Kidney epithelial cell (primary cell): Measurements from ENCODE around the gene FAAH. TPM values are rescaled to one million over a fixed set of nuclear protein-coding genes. Genes with fewer than 3 reads are reported as not detected.
A peak's percentile ranks its signal among the peaks of the same experiment; 100 is the strongest.

ENCODE experiments used
- DNase-seq: peaks from one replicate; pipeline ENCODE4 v3.0.0-alpha.2; 2010; ENCODE audit warnings: low read depth
- H3K27me3 ChIP-seq: 2 replicates; pipeline ENCODE4 v1.6.0; 2011; ENCODE audit warnings: low read length; ENCODE audit not compliant: control insufficient read depth, insufficient read depth
- H3K36me3 ChIP-seq: 2 replicates; pipeline ENCODE4 v1.5.1; 2011; ENCODE audit warnings: low read length; ENCODE audit not compliant: control insufficient read depth, insufficient read depth
- H3K4me3 ChIP-seq: 2 replicates; pipeline ENCODE4 v1.5.1; 2011; ENCODE audit warnings: low read depth, mild to moderate bottlenecking, control low read depth, low read length
- CTCF ChIP-seq: IDR thresholded peaks from 2 replicates; pipeline ENCODE4 v1.5.1; 2011; ENCODE audit warnings: mild to moderate bottlenecking, moderate library complexity, low read length, control low read depth, inconsistent platforms; ENCODE audit not compliant: insufficient read depth, poor library complexity, severe bottlenecking
- total RNA-seq: library from RNA; depleted of rRNA; stranded (reverse); fragments of >200 nt; gene quantifications from 2 replicates; pipeline ENCODE4 v1.2.3, GENCODE V29; 2015

Gene FAAH
- total RNA-seq, 1 donor from 2014 or later = 8.5 TPM

- Histone ChIP-seq H3K4me3 (no peak overlapping the region), H3K27me3 (no peaks in the 10 kb centered on the region), H3K36me3 (no peaks in the 10 kb centered on the region)
- no peak for TF ChIP-seq CTCF
- DNase-seq = no peak
Observed at GRCh38 chr1:46408356-46409062, 14.4 kb downstream of the FAAH start.

GRCh38 chr1:46409063-46409372 lies 14.9 kb downstream of the FAAH start:
- no peaks in the 10 kb centered on the region for H3K36me3 ChIP-seq
- TF ChIP-seq CTCF = no peak
- no peaks in the 10 kb centered on the region for H3K27me3 ChIP-seq
- no peak overlapping the region for H3K4me3 ChIP-seq
- DNase-seq = no peak

GRCh38 chr1:46410156-46411009 lies 16.3 kb downstream of the FAAH start:
- DNase-seq = no peak
- TF ChIP-seq CTCF = no peak

GRCh38 chr1:46411010-46411405 lies 16.9 kb downstream of the FAAH start:
- no peaks in the 10 kb centered on the region for H3K27me3 ChIP-seq
- no peaks in the 10 kb centered on the region for H3K36me3 ChIP-seq
- no peak for TF ChIP-seq CTCF
- no peak for DNase-seq
- H3K4me3 ChIP-seq = no peak overlapping the region

More at GRCh38 chr1:46410156-46411009, 16.3 kb downstream of the FAAH start:
- no peaks in the 10 kb centered on the region for H3K27me3 ChIP-seq
- no peak overlapping the region for H3K4me3 ChIP-seq
- H3K36me3 ChIP-seq = no peaks in the 10 kb centered on the region

- Histone ChIP-seq H3K36me3 (no peaks in the 10 kb centered on the region), H3K4me3 (no peak overlapping the region), H3K27me3 (no peaks in the 10 kb centered on the region)
- no peak for DNase-seq
- TF ChIP-seq CTCF = peak; percentile 51
Observed at GRCh38 chr1:46411601-46412341, 17.7 kb downstream of the FAAH start.
